T-cell (primary cell): ENCODE data around the gene PPP1R26. TPM values are rescaled to one million over a fixed set of nuclear protein-coding genes. Genes with fewer than 3 reads are reported as not detected.

Source experiments
- ATAC-seq, 4 experiments: fragments of 200-7000 bp in 3 of 4; fragments of 150-1000 bp in 1 of 4; cut with Tn5 transposase; replicated peaks in 1 of 4; 1 replicate in 3 of 4; 2 replicates in 1 of 4; pipeline ENCODE4 v1.10.0; 2021; ENCODE audit warnings: moderate library complexity in 3 of 4, mild to moderate bottlenecking in 2 of 4, moderate number of reproducible peaks in 1 of 4
- CTCF ChIA-PET, 2 donors: fragments of 300-600 bp; sonication (Branson Sonifier 250); formaldehyde crosslinking; loops; one replicate each; lab custom pipeline; 2022; ENCODE audit warnings: antibody characterized with exemption in 2 of 2; lab: Charles Lee
- POLR2A ChIA-PET, 2 donors: fragments of 300-600 bp; sonication (Branson Sonifier 250); formaldehyde crosslinking; loops; one replicate each; lab custom pipeline; 2022; ENCODE audit warnings: antibody characterized with exemption in 2 of 2; lab: Charles Lee
- DNase-seq, 35 experiments: peaks; one replicate each; pipeline versions ENCODE4 v3.0.0 to v3.0.0-alpha.2; 2013 to 2023
- H3K27ac ChIP-seq: one replicate; pipeline ENCODE4 v1.5.1; 2013; ENCODE audit warnings: low read length
- H3K27me3 ChIP-seq, 2 experiments: replicated peaks in 1 of 2; 1 replicate in 1 of 2; 2 replicates in 1 of 2; pipeline versions ENCODE4 v1.6.1 to v1.7.0; 2013; ENCODE audit warnings: low read length in 1 of 2, mixed read lengths in 1 of 2; ENCODE audit not compliant: control insufficient read depth in 2 of 2, insufficient read depth in 2 of 2; ENCODE audit errors: extremely low read depth in 1 of 2
- H3K36me3 ChIP-seq, 2 donors: 1 replicate in 1 of 2; 2 replicates in 1 of 2; pipeline versions ENCODE4 v1.6.1 to v1.7.0; 2013; ENCODE audit warnings: low read length in 1 of 2; ENCODE audit not compliant: control insufficient read depth in 2 of 2, insufficient read depth in 1 of 2; ENCODE audit errors: extremely low read depth in 1 of 2
- H3K4me1 ChIP-seq, 2 experiments: 1 replicate in 1 of 2; 2 replicates in 1 of 2; pipeline versions ENCODE4 v1.6.1 to v1.7.0; 2013; ENCODE audit warnings: low read length in 2 of 2, mixed read lengths in 1 of 2; ENCODE audit not compliant: insufficient read depth in 2 of 2, control insufficient read depth in 1 of 2; ENCODE audit errors: extremely low read depth in 1 of 2
- H3K4me3 ChIP-seq, 2 donors: 1 replicate in 1 of 2; 2 replicates in 1 of 2; pipeline versions ENCODE4 v1.5.1 to v1.7.0; 2013; ENCODE audit warnings: mild to moderate bottlenecking in 2 of 2, low read length in 1 of 2, moderate library complexity in 1 of 2; ENCODE audit not compliant: control insufficient read depth in 1 of 2; ENCODE audit errors: extremely low read depth in 1 of 2
- H3K9me3 ChIP-seq: 2 replicates; pipeline ENCODE4 v1.7.0; 2013
- H3K27ac Mint-ChIP-seq, 2 donors: one replicate each; pipeline ENCODE4 v1.8.0; 2020 to 2021; ENCODE audit warnings: mild to moderate bottlenecking in 2 of 2, mixed read lengths in 2 of 2
- H3K27me3 Mint-ChIP-seq, 2 donors: one replicate each; pipeline ENCODE4 v1.8.0; 2021 to 2022; ENCODE audit warnings: mixed read lengths in 2 of 2
- H3K36me3 Mint-ChIP-seq: one replicate; pipeline ENCODE4 v1.8.0; 2021; ENCODE audit warnings: mixed read lengths
- H3K4me1 Mint-ChIP-seq, 3 donors: one replicate each; pipeline ENCODE4 v1.8.0; 2020 to 2022; ENCODE audit warnings: mixed read lengths in 3 of 3, mild to moderate bottlenecking in 1 of 3
- H3K4me3 Mint-ChIP-seq, 3 donors: one replicate each; pipeline ENCODE4 v1.8.0; 2020 to 2022; ENCODE audit warnings: mild to moderate bottlenecking in 3 of 3, mixed read lengths in 3 of 3, moderate library complexity in 3 of 3
- H3K9me3 Mint-ChIP-seq, 3 donors: one replicate each; pipeline ENCODE4 v1.8.0; 2020 to 2022; ENCODE audit warnings: mixed read lengths in 3 of 3
- WGBS: methylation state at CpG from one replicate; pipeline ENCODE4 v1.1.5; 2013; ENCODE audit warnings: missing lambda C conversion rate; ENCODE audit not compliant: insufficient coverage; 5-methylcytosine and 5-hydroxymethylcytosine counted together
- total RNA-seq, 35 experiments: library from RNA in 6 of 35; stranded (reverse) in 6 of 35; fragments of 120-200 nt in 1 of 35; gene quantifications; one replicate each; pipeline versions ENCODE4 v1.2.1 to v1.2.4 and lab custom pipeline; 2013 to 2026

PPP1R26 gene
- total RNA-seq, 5 donors from 2014 or later (not counting 1 experiment from before 2014, with no cell fraction given), result 0.35 to 2.0 (median 1.7) TPM

DNA sequence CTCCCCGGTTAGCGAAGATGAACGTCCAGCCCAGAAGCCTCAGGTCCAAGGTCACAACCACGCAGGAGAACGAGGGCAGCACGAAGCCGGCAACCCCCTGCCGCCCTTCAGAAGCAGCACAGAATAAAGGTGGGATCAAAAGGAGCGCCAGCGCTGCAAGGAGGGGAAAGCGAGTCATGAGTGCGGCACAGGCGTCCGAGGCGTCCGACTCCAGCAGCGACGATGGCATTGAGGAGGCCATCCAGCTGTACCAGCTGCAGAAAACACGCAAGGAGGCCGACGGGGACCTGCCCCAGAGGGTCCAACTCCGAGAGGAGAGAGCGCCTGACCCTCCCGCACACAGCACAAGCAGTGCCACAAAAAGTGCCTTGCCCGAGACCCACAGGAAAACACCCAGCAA lies 5.8 kb downstream of the PPP1R26 start:
- H3K4me3 ChIP-seq, result no peak overlapping the region

GRCh38 chr9:135485832-135486231 lies 6.2 kb downstream of the PPP1R26 start:
- H3K4me3 Mint-ChIP-seq, result no peak overlapping the region
- Histone ChIP-seq H3K27ac (no peak overlapping the region), H3K27me3 (peaks cover 3 to 65% of the 10 kb centered on the region in 2 experiments), H3K9me3 (no peaks in the 10 kb centered on the region), H3K4me3 (no peak overlapping the region), H3K36me3 (no peaks in the 10 kb centered on the region), H3K4me1 (peaks cover 0 to 5% of the 10 kb centered on the region in 2 experiments)
- POLR2A ChIA-PET, result no interaction called here
- no peak overlapping the region for H3K27ac Mint-ChIP-seq
- DNase-seq (no peak), ATAC-seq (no peak)
- WGBS, result 85% methylated on average over 18 of the region's 21 CpGs
- no peaks in the 10 kb centered on the region for H3K9me3 Mint-ChIP-seq
- CTCF ChIA-PET, result no interaction called here
- H3K36me3 Mint-ChIP-seq, result no peaks in the 10 kb centered on the region
- peaks cover 0 to 7% (median 1%) of the 10 kb centered on the region in 3 donors for H3K4me1 Mint-ChIP-seq
- peaks cover 26 to 34% of the 10 kb centered on the region in 2 donors for H3K27me3 Mint-ChIP-seq

More for the DNA sequence above, 5.8 kb downstream of the PPP1R26 start:
- Histone ChIP-seq H3K4me1 (peaks cover 0 to 10% of the 10 kb centered on the region in 2 experiments), H3K9me3 (no peaks in the 10 kb centered on the region), H3K27me3 (peaks cover 3 to 65% of the 10 kb centered on the region in 2 experiments), H3K27ac (no peak overlapping the region), H3K36me3 (no peaks in the 10 kb centered on the region)
- CTCF ChIA-PET, result no interaction called here
- no peak overlapping the region for H3K4me3 Mint-ChIP-seq
- DNase-seq (no peak), ATAC-seq (no peak)
- H3K9me3 Mint-ChIP-seq, result no peaks in the 10 kb centered on the region
- H3K27me3 Mint-ChIP-seq, result peaks cover 26 to 37% of the 10 kb centered on the region in 2 donors
- POLR2A ChIA-PET, result no interaction called here
- H3K4me1 Mint-ChIP-seq, result peaks cover 0 to 9% (median 1%) of the 10 kb centered on the region in 3 donors
- WGBS, result 84% methylated on average over 25 of the region's 25 CpGs
- no peaks in the 10 kb centered on the region for H3K36me3 Mint-ChIP-seq
- H3K27ac Mint-ChIP-seq, result no peak overlapping the region

DNA sequence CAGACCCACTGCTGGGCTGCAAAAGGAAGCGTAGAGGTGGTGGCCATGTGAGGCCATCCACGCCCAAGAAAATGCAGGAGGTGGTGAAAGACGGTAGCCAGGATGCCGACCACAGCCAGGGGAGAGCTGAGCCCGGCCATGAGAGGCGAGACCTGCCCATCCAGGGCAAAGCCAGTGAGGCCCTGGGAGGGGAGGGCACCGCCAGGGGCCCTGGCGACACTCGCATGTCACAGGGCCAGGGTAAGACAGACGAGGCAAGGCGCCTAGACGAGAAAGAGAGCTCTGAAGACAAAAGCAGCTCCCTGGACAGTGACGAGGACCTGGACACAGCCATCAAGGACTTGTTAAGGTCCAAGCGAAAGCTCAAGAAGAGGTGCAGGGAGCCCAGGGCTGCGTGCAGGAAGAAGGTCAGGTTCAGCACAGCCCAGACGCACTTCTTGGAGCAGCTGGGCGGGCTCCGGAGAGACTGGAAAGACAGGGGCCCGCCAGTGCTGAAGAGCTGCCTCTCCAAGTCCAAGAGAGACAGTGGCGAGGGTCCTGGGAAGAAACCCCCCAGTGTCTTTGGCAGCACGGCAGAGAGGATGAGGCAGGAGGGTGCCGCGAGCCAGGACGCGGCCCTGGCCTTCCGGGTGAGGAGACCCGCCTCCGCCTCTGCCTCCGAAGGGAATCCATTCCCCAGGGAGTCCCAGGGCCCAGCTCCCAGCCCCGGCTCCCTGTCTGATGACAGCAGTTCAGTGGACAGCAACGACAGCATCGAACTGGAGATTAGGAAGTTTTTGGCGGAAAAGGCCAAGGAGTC lies 6.9 kb downstream of the PPP1R26 start:
- 82% methylated on average over 33 of the region's 33 CpGs for WGBS
- H3K4me3 ChIP-seq, result no peak overlapping the region
- DNase-seq, result no peak
- H3K36me3 ChIP-seq, result no peaks in the 10 kb centered on the region
- no peak for ATAC-seq
- H3K27ac Mint-ChIP-seq, result no peak overlapping the region
- no peak overlapping the region for H3K27ac ChIP-seq
- peaks cover 0 to 5% (median 0%) of the 10 kb centered on the region in 3 donors for H3K4me1 Mint-ChIP-seq
- CTCF ChIA-PET, result no interaction called here
- no peak overlapping the region for H3K4me3 Mint-ChIP-seq
- H3K27me3 ChIP-seq, result peaks cover 3 to 59% of the 10 kb centered on the region in 2 experiments
- no peaks in the 10 kb centered on the region for H3K4me1 ChIP-seq
- no peaks in the 10 kb centered on the region for H3K9me3 ChIP-seq
- no peaks in the 10 kb centered on the region for H3K36me3 Mint-ChIP-seq
- POLR2A ChIA-PET, result no interaction called here
- peaks cover 25 to 35% of the 10 kb centered on the region in 2 donors for H3K27me3 Mint-ChIP-seq
- H3K9me3 Mint-ChIP-seq, result no peaks in the 10 kb centered on the region

DNA sequence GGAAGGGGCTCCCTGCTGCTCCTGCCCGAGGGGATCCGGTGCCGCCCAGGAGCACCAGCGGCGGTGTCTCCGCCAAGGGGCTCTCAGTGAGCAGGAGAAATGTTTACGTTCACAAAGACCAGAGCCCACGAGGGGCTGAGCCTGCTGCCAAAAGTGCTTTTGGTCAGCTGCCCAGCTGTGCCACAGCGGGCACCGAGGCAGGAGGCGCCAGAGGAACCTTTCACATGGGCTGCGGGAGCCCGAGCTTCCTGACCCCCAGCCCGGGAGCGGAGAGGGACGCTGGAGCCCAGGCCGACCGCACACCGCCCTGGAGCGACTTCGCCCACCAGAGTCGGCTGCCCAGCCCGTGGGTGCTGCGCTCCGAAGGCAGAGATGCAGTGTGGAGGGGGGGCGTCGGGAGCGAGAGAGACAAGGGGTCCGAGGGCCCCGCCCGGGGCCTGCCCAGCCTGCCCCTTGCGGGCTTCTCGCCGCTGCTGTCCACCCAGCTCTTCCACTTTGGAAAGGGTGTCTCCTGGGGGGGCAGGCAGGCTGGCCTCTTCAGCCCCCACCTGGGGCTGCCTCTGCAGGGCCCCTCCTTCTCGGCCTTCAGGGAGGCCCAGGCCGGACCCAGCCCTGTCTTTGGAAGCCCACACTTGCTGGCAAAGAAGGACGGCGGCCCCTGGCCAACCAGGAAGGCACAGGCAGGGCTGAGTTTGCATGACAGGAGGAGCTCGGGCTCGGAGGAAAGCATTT lies 7.9 kb downstream of the PPP1R26 start:
- Mint-ChIP-seq H3K9me3 (no peaks in the 10 kb centered on the region), H3K36me3 (no peaks in the 10 kb centered on the region), H3K4me1 (no peaks in the 10 kb centered on the region), H3K27ac (no peak overlapping the region), H3K4me3 (no peak overlapping the region), H3K27me3 (peaks cover 15 to 25% of the 10 kb centered on the region in 2 donors)
- H3K27ac ChIP-seq, result no peak overlapping the region
- ChIA-PET POLR2A (no interaction called here), CTCF (no interaction called here)
- H3K9me3 ChIP-seq, result no peaks in the 10 kb centered on the region
- no peaks in the 10 kb centered on the region for H3K4me1 ChIP-seq
- ATAC-seq, result no peak
- peaks cover 0 to 51% of the 10 kb centered on the region in 2 experiments for H3K27me3 ChIP-seq
- H3K36me3 ChIP-seq, result no peaks in the 10 kb centered on the region
- no peak for DNase-seq
- H3K4me3 ChIP-seq, result no peak overlapping the region
- 92% methylated on average over 40 of the region's 40 CpGs for WGBS

DNA sequence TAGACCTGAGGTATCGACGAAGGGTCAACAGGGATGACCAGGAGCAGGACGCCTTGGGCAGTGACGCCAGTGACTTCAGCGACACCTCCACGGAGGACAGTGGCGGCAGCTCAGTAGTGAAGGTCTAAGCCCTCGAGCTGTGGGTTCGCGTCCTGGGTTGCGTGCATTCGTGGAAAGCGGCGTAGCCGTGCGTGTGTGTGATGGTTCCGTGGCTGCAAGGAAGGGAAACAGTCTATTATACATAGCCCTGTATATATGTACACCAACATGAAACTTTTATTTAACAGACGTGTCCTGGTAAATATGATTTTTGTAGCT lies 8.4 kb downstream of the PPP1R26 start:
- WGBS, result 92% methylated on average over 7 of the region's 18 CpGs
- Histone ChIP-seq H3K9me3 (no peaks in the 10 kb centered on the region), H3K36me3 (no peaks in the 10 kb centered on the region), H3K4me1 (no peaks in the 10 kb centered on the region), H3K27me3 (peaks cover 0 to 46% of the 10 kb centered on the region in 2 experiments), H3K4me3 (no peak overlapping the region), H3K27ac (no peak overlapping the region)
- Mint-ChIP-seq H3K27ac (no peak overlapping the region), H3K4me1 (no peaks in the 10 kb centered on the region), H3K4me3 (no peak overlapping the region), H3K27me3 (peaks cover 12 to 27% of the 10 kb centered on the region in 2 donors), H3K36me3 (no peaks in the 10 kb centered on the region), H3K9me3 (no peaks in the 10 kb centered on the region)
- POLR2A ChIA-PET, result no interaction called here
- ATAC-seq (no peak), DNase-seq (no peak)
- CTCF ChIA-PET, result no interaction called here

DNA sequence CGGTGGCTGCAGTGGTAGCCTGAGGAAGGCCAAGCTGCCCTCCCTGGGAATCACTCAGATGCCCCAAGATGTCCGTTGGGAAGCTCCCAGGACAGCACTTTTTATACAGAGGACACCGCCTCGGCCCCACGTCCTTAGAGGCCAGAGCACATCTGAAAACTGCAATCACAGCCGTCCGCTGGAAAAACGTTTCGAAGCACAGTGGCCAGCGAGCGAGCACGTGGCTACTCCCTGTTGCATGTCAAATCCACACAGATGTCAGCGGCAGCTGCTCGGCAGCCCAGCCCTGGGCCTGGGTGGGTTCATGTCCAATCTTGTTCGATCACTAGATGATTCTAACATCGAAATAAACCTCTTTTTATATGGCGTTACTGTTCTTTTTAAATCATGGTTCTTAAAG lies 8.9 kb downstream of the PPP1R26 start:
- DNase-seq, result no peak

More for the DNA sequence above, 8.9 kb downstream of the PPP1R26 start:
- no peak overlapping the region for H3K27ac ChIP-seq
- 80% methylated on average over 17 of the region's 17 CpGs for WGBS
- H3K4me1 ChIP-seq, result no peaks in the 10 kb centered on the region
- no peaks in the 10 kb centered on the region for H3K9me3 ChIP-seq
- no peak overlapping the region for H3K4me3 ChIP-seq
- ATAC-seq, result no peak
- Mint-ChIP-seq H3K4me3 (no peak overlapping the region), H3K36me3 (no peaks in the 10 kb centered on the region), H3K9me3 (no peaks in the 10 kb centered on the region), H3K4me1 (no peaks in the 10 kb centered on the region), H3K27ac (no peak overlapping the region), H3K27me3 (peaks cover 11 to 21% of the 10 kb centered on the region in 2 donors)
- POLR2A ChIA-PET, result no interaction called here
- CTCF ChIA-PET, result no interaction called here
- no peaks in the 10 kb centered on the region for H3K36me3 ChIP-seq
- peaks cover 0 to 44% of the 10 kb centered on the region in 2 experiments for H3K27me3 ChIP-seq
